RCC 7860 (cell line): Measurements from ENCODE around the gene KCNT2.
"Not testable (repeated sequence)": the region's sequence is repeated elsewhere in the genome, so short reads cannot be mapped to it uniquely, and the experiment has no call there.

Experiments
- DNase-seq: peaks from one replicate; pipeline ENCODE4 v3.0.0-alpha.2; 2015; ENCODE audit warnings: low spot score
- FAIRE-seq: peaks from 2 replicates; lab custom pipeline; 2012; peaks lifted over from hg19 to GRCh38; lab: Jason Lieb, UNC

The KCNT2 gene

GRCh38 chr1:196517193-196517592 is 91.0 kb downstream of the KCNT2 start:
- FAIRE-seq (no peak), DNase-seq (no peak)

GRCh38 chr1:196516373-196516772 is 91.9 kb downstream of the KCNT2 start:
- no peak for FAIRE-seq
- DNase-seq = no peak

DNA sequence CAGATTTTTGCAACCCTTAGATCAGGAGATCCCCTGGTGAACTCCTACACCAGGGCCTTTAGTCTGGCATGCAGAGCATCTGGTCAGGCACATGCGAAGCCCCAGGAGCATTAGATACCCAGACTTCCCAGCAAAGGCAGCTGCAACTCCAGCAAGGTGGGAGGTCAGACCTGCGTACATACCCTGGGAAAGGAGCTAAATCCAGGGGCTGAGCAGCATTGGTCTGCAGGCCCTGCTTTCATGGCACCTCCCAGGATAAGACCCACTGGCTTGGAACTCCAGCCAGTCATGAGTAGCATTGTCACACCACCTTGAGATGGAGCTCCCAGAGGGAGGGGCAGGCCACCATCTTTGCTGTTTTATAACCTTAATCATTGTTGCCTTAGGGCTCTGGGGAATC is 92.3 kb downstream of the KCNT2 start:
- no peak for FAIRE-seq
- DNase-seq = no peak

DNA sequence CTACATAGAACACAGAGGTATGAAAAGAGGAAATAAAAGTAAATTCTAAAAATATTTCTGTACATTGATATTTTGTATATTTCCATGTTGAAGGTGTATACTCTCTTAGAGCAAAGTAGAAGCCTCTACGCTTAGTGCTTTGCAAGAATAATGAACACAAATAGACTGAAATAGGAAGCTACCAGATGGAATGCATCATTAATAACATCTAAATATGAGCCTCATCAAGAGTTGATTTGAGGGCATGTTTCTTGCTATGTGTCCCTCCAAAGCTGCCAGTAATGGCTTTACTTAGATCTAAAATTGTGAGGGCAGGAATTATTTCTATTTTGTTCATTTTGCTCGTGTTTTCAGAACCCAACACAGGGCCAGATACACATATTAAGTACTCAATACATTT is 94.4 kb downstream of the KCNT2 start:
- DNase-seq (no peak), FAIRE-seq (no peak)

GRCh38 chr1:196510451-196510850 is 97.8 kb downstream of the KCNT2 start:
- no peak for DNase-seq
- FAIRE-seq = no peak

- FAIRE-seq, DNase-seq: not testable (repeated sequence)
Observed at GRCh38 chr1:196504224-196504623, 104.0 kb downstream of the KCNT2 start.

DNA sequence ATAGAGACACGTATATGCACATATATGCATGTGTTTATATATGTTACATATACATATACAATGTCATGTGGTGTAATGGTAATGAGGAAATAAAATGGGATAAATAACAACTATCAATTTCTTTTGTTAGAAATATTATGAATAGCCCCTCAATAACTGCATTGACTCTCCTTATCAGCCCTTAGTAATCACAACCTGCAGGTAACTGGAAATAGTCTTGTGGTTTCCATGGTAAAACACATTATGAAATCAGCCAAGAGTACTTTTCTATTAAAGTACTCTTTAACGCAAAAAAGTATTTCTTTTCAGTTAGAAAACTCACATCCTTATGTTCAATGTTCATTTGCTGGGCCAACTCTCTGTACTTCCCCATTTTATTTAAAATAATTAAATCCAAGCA is 105.8 kb downstream of the KCNT2 start:
- DNase-seq (no peak), FAIRE-seq (no peak)

DNA sequence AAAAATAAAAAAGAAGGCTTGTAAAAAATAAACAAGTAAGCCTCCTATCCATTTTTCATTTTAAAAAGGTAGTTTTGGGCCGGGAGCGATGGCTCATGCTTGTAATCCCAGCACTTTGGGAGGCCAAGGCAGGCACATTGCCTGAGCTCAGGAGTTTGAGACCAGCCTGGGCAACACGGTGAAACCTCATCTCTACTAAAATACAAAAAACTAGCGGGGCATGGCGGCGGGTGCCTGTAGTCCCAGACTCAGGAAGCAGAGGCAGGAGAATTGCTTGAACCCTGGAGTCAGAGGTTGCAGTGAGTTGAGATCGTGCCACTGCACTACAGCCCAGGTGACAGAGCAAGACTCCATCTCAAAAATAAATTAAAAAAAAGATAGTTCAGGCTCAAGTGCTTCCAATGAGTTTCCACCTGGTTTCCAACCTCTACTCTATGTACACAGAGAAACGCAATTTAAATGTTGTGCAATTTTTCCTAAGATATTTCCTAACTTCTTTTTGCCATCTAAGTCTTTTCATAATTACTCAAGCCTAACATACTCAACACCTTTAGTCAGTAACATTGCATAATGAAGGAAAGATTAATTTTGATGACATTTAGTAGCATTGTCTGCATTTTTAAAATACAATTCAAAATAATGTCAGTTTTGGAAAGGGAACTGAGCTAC is 106.3 kb downstream of the KCNT2 start:
- no peak for FAIRE-seq

DNA sequence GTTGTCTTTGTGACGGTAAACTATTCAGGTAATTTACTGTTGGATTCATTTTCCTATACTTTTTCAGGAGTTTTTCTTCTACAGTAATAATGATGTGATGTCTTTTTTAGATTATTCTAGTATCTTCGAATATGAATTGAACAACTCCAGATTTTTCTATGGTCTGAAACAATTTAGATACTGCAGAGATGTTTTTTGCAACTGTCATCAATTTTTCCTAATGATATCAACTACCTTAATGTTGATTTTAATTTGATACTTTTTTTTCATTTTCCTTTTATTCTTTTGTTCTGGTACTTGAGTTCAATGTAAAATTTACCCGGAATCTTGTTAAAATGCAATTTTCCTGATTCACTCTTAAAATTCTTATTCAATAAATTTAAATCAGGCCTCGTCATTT is 110.4 kb downstream of the KCNT2 start:
- no peak for DNase-seq
- FAIRE-seq = no peak

More for the DNA sequence above, 106.3 kb downstream of the KCNT2 start:
- DNase-seq = no peak

DNA sequence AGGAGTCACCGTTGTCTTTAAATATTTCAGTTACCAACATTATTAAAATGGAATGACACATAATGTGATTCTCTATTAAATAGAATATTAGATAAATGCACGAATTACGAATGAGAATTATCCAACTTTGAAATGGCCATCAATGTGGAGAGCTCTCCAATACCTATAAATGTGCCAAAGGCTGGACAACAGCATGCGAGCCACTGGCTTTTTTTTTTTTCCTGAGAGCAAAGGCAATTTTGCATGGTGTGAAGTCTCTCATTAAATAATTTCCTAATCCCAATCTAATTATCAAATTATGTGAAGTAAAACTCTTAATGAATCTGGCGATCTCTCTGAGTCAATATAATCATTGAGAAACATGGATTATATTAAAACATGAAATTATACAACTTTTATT is 113.5 kb downstream of the KCNT2 start:
- DNase-seq = no peak
- no peak for FAIRE-seq

DNA sequence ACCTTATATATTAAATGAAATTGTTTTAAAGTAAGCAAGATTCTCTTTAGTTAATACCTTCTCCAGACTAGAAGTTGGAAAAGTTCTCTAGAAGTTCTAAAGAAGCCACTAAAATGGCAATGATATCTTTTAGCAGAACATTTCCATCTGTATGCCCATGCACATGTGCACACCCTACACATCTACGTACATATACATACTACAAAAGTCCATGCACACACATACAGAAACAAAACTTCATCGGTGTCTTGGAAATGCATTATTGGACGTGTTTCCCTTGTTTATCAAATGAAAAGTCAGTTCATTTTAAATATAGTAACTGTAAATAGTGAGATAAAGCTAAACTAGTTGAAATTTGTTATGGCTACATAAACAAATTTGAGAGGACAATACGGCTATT is 114.4 kb downstream of the KCNT2 start:
- FAIRE-seq = no peak
- no peak for DNase-seq

GRCh38 chr1:196488579-196488978 is 119.7 kb downstream of the KCNT2 start:
- FAIRE-seq = no peak
- DNase-seq = no peak

- FAIRE-seq (no peak), DNase-seq (no peak)
Observed at GRCh38 chr1:196486346-196486745, 121.9 kb downstream of the KCNT2 start.

DNA sequence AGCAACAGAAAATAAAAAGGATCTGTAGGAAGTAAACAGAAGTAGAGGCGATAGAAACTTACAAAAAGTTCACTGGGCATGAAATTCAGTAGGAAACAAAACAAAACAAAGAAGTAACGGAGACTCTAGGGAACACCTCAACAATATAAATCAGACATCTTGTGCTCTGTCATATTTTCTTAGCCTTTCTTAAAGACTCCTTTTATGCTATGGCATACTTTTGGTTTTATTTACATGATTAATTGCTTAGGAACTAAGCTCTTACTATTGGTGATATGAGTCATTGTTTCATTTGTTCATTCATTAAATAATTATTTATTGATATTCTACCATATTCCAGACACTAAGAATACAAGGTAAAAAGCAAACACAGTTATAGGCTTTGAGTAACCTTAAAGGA is 126.6 kb downstream of the KCNT2 start:
- DNase-seq (no peak), FAIRE-seq (no peak)

DNA sequence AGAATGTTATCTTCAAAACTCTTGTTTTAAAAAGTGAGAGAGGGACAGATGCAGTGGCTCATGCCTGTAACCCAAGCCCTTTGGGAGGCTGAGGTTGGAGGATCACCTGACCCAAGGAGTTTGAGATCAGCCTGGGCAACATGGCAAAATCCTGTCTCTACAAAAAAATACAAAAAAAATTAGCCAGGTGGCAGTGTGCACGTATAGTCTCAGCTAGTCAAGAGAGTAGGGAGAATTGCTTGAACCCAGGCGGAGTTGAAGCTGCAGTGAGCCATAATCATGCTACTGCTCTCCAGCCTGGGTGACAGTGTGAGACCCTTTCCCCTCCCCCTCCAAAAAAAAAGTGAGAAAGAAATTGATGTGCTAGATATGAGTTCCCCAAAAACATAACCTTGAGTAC is 131.0 kb downstream of the KCNT2 start:
- no peak for FAIRE-seq
- no peak for DNase-seq

- FAIRE-seq = no peak
- peak; percentile 51 for DNase-seq
Observed at GRCh38 chr1:196467230-196467925, 140.9 kb downstream of the KCNT2 start.

DNA sequence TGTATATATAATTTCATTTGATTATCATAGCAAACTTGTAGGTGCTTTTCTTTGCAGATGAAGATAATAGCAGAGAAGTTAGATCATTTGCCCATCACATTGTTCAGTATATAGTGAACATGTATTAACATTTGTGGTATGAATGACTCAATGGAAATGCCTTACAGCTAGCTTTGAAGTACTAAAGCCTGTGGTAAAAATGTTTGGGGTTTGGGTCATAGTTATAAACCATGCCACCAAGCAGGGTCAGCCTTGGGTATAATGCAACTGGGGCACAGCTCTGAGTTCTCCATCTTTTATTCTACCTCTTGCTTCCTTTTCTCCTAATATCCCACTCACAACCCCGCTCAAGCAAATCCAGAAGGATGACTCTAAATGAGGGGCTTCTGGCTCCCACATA is 141.6 kb downstream of the KCNT2 start:
- DNase-seq (peak; percentile 88), FAIRE-seq (peak; percentile 98)

DNA sequence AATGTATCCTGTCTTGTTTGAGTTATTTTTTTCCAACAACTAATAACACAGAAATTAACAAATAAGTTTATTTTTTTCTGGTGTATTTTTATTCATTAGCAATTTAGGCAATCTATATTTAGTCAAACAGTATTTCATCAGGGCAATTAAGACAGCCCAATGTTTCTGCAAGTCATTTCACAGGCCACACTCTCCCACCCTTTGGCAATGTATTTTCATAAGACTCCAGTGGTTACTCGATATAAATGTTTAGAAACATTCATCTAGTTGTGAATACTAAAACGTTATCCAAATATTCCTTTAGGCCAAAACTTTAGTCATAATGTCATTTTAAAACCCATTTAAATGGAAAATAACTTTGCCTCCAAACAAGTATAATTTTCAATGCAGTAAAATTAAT is 142.1 kb downstream of the KCNT2 start:
- FAIRE-seq (no peak), DNase-seq (no peak)

DNA sequence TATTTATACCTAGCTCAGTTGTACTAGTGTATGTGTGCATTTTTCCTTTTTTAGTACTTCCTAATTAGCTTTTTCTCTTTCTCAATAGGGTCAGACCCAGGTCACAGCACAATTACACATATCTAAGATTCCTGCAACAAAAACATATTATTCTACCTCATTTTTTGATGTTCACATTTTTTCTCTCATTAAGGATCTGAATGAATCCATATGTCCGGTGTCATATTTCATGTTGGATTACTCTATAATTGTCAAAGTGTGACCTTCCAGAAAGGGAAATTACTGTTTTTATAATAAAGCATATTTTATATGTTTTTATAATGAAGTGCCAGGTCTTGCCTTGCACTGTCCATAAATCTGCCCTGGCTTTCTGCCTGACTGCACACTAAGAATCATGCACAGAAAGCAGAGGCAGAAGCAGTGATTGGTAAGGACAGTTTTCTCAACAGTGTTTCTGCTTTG is 143.7 kb downstream of the KCNT2 start:
- DNase-seq (peak; percentile 44), FAIRE-seq (peak; percentile 91)

DNA sequence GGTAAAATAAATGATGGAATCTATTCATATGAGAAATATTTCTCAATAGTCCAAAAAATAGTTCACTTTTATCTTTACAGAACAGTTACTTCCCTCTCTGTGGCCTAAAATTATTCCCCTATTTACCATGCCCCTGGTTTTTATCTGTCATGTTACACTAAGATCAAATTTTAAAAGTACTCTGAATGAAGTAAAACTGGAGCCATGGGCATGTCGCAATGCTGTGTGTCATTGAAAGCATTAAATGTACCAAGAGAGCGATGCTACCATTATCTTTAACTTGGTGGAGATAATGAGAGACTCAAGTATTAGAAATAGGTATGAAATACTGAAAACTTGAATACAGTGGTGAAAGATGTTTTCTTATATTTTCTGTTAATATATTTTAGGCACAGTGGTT is 146.2 kb downstream of the KCNT2 start:
- DNase-seq = no peak
- no peak for FAIRE-seq

DNA sequence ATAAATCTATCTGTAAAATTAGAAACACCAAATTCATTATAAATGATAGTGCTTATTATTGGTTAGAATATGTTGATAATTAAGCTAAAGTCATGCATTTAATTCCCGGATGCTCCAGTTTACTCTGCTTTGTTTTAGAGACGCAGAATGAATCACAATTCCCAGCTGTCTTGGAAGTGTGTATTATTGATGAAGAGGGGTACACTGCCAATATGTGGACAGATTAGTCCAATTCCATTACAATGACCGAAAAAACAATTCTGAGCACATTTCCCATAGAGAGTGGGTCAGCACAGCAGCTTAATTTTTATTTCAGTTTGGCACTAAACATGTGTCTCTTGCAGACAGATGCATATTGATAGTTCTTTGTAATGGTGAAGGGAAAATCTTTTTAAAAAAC is 146.7 kb downstream of the KCNT2 start:
- FAIRE-seq = no peak

GRCh38 chr1:196459383-196459782 is 148.9 kb downstream of the KCNT2 start:
- FAIRE-seq (no peak), DNase-seq (no peak)

More for the DNA sequence above, 146.7 kb downstream of the KCNT2 start:
- no peak for DNase-seq

DNA sequence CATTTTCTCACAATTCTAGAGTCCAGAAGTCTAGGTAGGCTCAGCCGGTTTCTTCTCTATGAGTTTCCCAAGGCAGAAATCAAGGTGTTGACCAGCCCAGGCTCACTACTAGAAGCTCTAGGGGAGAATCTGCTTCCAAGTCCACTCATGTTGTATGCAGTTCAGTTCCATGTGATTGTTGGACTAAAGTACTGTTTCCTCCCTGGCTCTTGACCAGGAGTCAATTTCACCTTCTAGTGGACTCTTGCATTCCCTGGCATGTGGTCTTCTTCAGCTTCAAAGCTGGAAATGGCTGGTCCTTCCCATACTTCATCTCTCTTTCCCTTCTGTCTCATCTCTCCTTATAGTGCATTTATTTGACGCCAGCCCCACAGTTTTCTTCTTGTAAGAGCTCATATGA is 153.4 kb downstream of the KCNT2 start:
- FAIRE-seq (no peak), DNase-seq (no peak)
